Activated CD4-positive, alpha-beta T cell treated with anti-CD3 and anti-CD28 coated beads, Interleukin-2, amount 10 ng/mL, durations not matched to agents 24 days and 14 days (primary cell): Measurements from ENCODE around the gene RPL11. TPM values are rescaled to one million over a fixed set of nuclear protein-coding genes. Genes with fewer than 3 reads are reported as not detected.
"Not testable (repeated sequence)": the region's sequence is repeated elsewhere in the genome, so short reads cannot be mapped to it uniquely, and the experiment has no call there.

ENCODE experiments used
- DNase-seq: peaks from one replicate; pipeline ENCODE4 v3.0.0; 2022
- H3K27ac Mint-ChIP-seq: one replicate; pipeline ENCODE4 v1.8.0; 2022; ENCODE audit warnings: mild to moderate bottlenecking, mixed read lengths
- H3K27me3 Mint-ChIP-seq: one replicate; pipeline ENCODE4 v1.8.0; 2022; ENCODE audit warnings: mixed read lengths
- H3K36me3 Mint-ChIP-seq: one replicate; pipeline ENCODE4 v1.8.0; 2022; ENCODE audit warnings: low read depth, mild to moderate bottlenecking, mixed read lengths
- H3K4me1 Mint-ChIP-seq: one replicate; pipeline ENCODE4 v1.8.0; 2021; ENCODE audit warnings: mixed read lengths
- H3K4me3 Mint-ChIP-seq: one replicate; pipeline ENCODE4 v1.8.0; 2022; ENCODE audit warnings: mild to moderate bottlenecking, moderate library complexity, mixed read lengths
- H3K9me3 Mint-ChIP-seq: one replicate; pipeline ENCODE4 v1.8.0; 2021; ENCODE audit warnings: mixed read lengths
- intact Hi-C: fragments of 100-400 bp; cut with micrococcal nuclease; formaldehyde crosslinking; loops from one replicate; pipeline ENCODE4 v1.15.1; 2023
- total RNA-seq: library from RNA; stranded (reverse); gene quantifications from 2 replicates; pipeline ENCODE4 v1.2.3, GENCODE V29; 2022

RPL11 gene
- total RNA-seq = 1,147 and 1,194 TPM in 2 replicates

- DNase-seq = peak; percentile 96
- peaks cover 52% of the 10 kb centered on the region for H3K36me3 Mint-ChIP-seq
- intact Hi-C loops = loop anchor here (1.0 to 10.0 kb wide), 3 partner anchors 52 to 327 kb away; partner anchors contain the start of genes ELOA and ZNF436
- H3K4me3 Mint-ChIP-seq = peak within 1 kb of the TSS; percentile 97
- no peaks in the 10 kb centered on the region for H3K9me3 Mint-ChIP-seq
- H3K27me3 Mint-ChIP-seq = no peaks in the 10 kb centered on the region
- H3K27ac Mint-ChIP-seq = peak within 1 kb of the TSS; percentile 97
- peaks cover 41% of the 10 kb centered on the region for H3K4me1 Mint-ChIP-seq
Observed at GRCh38 chr1:23691499-23692307, at the start of gene RPL11. RPL11 (plus strand) TSS chr1:23691806; CDS start chr1:23691824, 18 bp downstream.

- Mint-ChIP-seq H3K27ac (no peak overlapping the region), H3K9me3 (no peaks in the 10 kb centered on the region), H3K4me3 (no peak overlapping the region), H3K36me3 (no peaks in the 10 kb centered on the region), H3K27me3 (peaks cover 3% of the 10 kb centered on the region), H3K4me1 (no peaks in the 10 kb centered on the region)
- intact Hi-C loops = no loop called here
- DNase-seq = no peak
Observed at GRCh38 chr1:23643736-23644554, 47.7 kb upstream of the RPL11 start.

- H3K36me3 Mint-ChIP-seq = no peaks in the 10 kb centered on the region
- no peak overlapping the region for H3K27ac Mint-ChIP-seq
- intact Hi-C loops = no loop called here
- peaks cover 3% of the 10 kb centered on the region for H3K27me3 Mint-ChIP-seq
- H3K4me3 Mint-ChIP-seq = no peak overlapping the region
- no peak for DNase-seq
- H3K9me3 Mint-ChIP-seq = no peaks in the 10 kb centered on the region
- no peaks in the 10 kb centered on the region for H3K4me1 Mint-ChIP-seq
Observed at GRCh38 chr1:23644555-23644866, 47.1 kb upstream of the RPL11 start.

- Mint-ChIP-seq H3K27me3 (peaks cover 3% of the 10 kb centered on the region), H3K9me3 (no peaks in the 10 kb centered on the region), H3K4me1 (no peaks in the 10 kb centered on the region), H3K36me3 (no peaks in the 10 kb centered on the region), H3K27ac (no peak overlapping the region), H3K4me3 (no peak overlapping the region)
- intact Hi-C loops = no loop called here
- no peak for DNase-seq
Observed at GRCh38 chr1:23645338-23645737, 46.3 kb upstream of the RPL11 start.

- no peak for DNase-seq
- Mint-ChIP-seq H3K9me3 (no peaks in the 10 kb centered on the region), H3K4me1 (no peaks in the 10 kb centered on the region), H3K36me3 (no peaks in the 10 kb centered on the region), H3K27ac (no peak overlapping the region), H3K4me3 (no peak overlapping the region), H3K27me3 (peaks cover 3% of the 10 kb centered on the region)
- intact Hi-C loops = no loop called here
Observed at GRCh38 chr1:23646091-23646490, 45.5 kb upstream of the RPL11 start.

- H3K36me3 Mint-ChIP-seq = no peaks in the 10 kb centered on the region
- no peak overlapping the region for H3K27ac Mint-ChIP-seq
- peaks cover 3% of the 10 kb centered on the region for H3K27me3 Mint-ChIP-seq
- DNase-seq = no peak
- intact Hi-C loops = no loop called here
- H3K9me3 Mint-ChIP-seq = no peaks in the 10 kb centered on the region
- no peaks in the 10 kb centered on the region for H3K4me1 Mint-ChIP-seq
- H3K4me3 Mint-ChIP-seq = no peak overlapping the region
Observed at GRCh38 chr1:23646541-23646940, 45.1 kb upstream of the RPL11 start.

- peaks cover 3% of the 10 kb centered on the region for H3K27me3 Mint-ChIP-seq
- H3K27ac Mint-ChIP-seq = no peak overlapping the region
- no peaks in the 10 kb centered on the region for H3K4me1 Mint-ChIP-seq
- no peak overlapping the region for H3K4me3 Mint-ChIP-seq
- H3K9me3 Mint-ChIP-seq = no peaks in the 10 kb centered on the region
- DNase-seq = no peak
- intact Hi-C loops = no loop called here
- no peaks in the 10 kb centered on the region for H3K36me3 Mint-ChIP-seq
Observed at GRCh38 chr1:23648576-23648975, 43.0 kb upstream of the RPL11 start.

- H3K4me1 Mint-ChIP-seq, DNase-seq, H3K36me3 Mint-ChIP-seq, H3K4me3 Mint-ChIP-seq, intact Hi-C loops, H3K27me3 Mint-ChIP-seq, H3K9me3 Mint-ChIP-seq, H3K27ac Mint-ChIP-seq: not testable (repeated sequence)
Observed at GRCh38 chr1:23649157-23649556, 42.4 kb upstream of the RPL11 start.

- no peaks in the 10 kb centered on the region for H3K36me3 Mint-ChIP-seq
- no peaks in the 10 kb centered on the region for H3K9me3 Mint-ChIP-seq
- no peak overlapping the region for H3K4me3 Mint-ChIP-seq
- no peak for DNase-seq
- H3K27ac Mint-ChIP-seq = no peak overlapping the region
- intact Hi-C loops = no loop called here
- H3K4me1 Mint-ChIP-seq = no peaks in the 10 kb centered on the region
- H3K27me3 Mint-ChIP-seq = peaks cover 1% of the 10 kb centered on the region
Observed at GRCh38 chr1:23650344-23650990, 41.1 kb upstream of the RPL11 start.

GRCh38 chr1:23651069-23651808, 40.4 kb upstream of the RPL11 start:
- Mint-ChIP-seq H3K27me3 (peaks cover 1% of the 10 kb centered on the region), H3K9me3 (no peaks in the 10 kb centered on the region), H3K36me3 (no peaks in the 10 kb centered on the region), H3K4me1 (no peaks in the 10 kb centered on the region), H3K27ac (no peak overlapping the region), H3K4me3 (no peak overlapping the region)
- intact Hi-C loops = no loop called here
- no peak for DNase-seq

GRCh38 chr1:23657659-23658275, 33.8 kb upstream of the RPL11 start:
- Mint-ChIP-seq H3K27me3 (peaks cover 6% of the 10 kb centered on the region), H3K4me3 (no peak overlapping the region)
- intact Hi-C loops = no loop called here

GRCh38 chr1:23660671-23661070, 30.9 kb upstream of the RPL11 start:
- H3K4me1 Mint-ChIP-seq = peaks cover 5% of the 10 kb centered on the region
- no peak overlapping the region for H3K4me3 Mint-ChIP-seq
- no peak for DNase-seq
- H3K27me3 Mint-ChIP-seq = peaks cover 5% of the 10 kb centered on the region
- intact Hi-C loops = no loop called here
- H3K27ac Mint-ChIP-seq = no peak overlapping the region
- no peaks in the 10 kb centered on the region for H3K9me3 Mint-ChIP-seq
- no peaks in the 10 kb centered on the region for H3K36me3 Mint-ChIP-seq

More at GRCh38 chr1:23657659-23658275, 33.8 kb upstream of the RPL11 start:
- no peaks in the 10 kb centered on the region for H3K36me3 Mint-ChIP-seq
- H3K4me1 Mint-ChIP-seq = no peaks in the 10 kb centered on the region
- no peaks in the 10 kb centered on the region for H3K9me3 Mint-ChIP-seq
- DNase-seq = peak; percentile 80
- no peak overlapping the region for H3K27ac Mint-ChIP-seq

GRCh38 chr1:23661887-23662286, 29.7 kb upstream of the RPL11 start:
- no peaks in the 10 kb centered on the region for H3K9me3 Mint-ChIP-seq
- H3K4me3 Mint-ChIP-seq = no peak overlapping the region
- no peak overlapping the region for H3K27ac Mint-ChIP-seq
- H3K36me3 Mint-ChIP-seq = no peaks in the 10 kb centered on the region
- peaks cover 5% of the 10 kb centered on the region for H3K4me1 Mint-ChIP-seq
- no peak for DNase-seq
- peaks cover 5% of the 10 kb centered on the region for H3K27me3 Mint-ChIP-seq
- intact Hi-C loops = no loop called here
